ENCODE measurements around the gene GOT1.

DNA sequence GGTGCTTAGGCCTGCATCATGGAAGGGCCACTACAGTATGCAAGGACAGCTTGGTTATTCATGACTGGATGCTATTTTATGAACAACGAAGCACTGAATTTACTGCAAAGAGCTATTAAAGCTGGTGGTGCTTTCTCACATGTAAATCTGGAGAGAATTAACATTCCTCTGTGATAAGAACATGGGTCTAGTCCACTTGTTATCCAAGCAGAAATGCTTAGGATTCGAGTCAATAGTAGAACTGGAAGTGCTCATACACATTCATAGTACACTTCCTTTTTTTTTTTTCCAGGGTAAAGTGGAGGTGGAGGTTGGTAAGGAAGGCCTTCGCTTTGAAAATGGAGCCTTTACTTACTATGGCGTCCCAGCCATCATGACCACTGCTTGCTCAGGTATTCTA is 66.3 kb downstream of the GOT1 start:
- TF ChIP-seq, protein P1, sequence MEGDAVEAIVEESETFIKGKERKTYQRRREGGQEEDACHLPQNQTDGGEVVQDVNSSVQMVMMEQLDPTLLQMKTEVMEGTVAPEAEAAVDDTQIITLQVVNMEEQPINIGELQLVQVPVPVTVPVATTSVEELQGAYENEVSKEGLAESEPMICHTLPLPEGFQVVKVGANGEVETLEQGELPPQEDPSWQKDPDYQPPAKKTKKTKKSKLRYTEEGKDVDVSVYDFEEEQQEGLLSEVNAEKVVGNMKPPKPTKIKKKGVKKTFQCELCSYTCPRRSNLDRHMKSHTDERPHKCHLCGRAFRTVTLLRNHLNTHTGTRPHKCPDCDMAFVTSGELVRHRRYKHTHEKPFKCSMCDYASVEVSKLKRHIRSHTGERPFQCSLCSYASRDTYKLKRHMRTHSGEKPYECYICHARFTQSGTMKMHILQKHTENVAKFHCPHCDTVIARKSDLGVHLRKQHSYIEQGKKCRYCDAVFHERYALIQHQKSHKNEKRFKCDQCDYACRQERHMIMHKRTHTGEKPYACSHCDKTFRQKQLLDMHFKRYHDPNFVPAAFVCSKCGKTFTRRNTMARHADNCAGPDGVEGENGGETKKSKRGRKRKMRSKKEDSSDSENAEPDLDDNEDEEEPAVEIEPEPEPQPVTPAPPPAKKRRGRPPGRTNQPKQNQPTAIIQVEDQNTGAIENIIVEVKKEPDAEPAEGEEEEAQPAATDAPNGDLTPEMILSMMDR (IDR thresholded peaks at IDR 0.05): no peak
- TF ChIP-seq POLR2A (IDR thresholded peaks at IDR 0.05): no peak

All from tibial nerve (tissue), 3 donors.